ENCODE results near the gene FLT3LG.

DNA sequence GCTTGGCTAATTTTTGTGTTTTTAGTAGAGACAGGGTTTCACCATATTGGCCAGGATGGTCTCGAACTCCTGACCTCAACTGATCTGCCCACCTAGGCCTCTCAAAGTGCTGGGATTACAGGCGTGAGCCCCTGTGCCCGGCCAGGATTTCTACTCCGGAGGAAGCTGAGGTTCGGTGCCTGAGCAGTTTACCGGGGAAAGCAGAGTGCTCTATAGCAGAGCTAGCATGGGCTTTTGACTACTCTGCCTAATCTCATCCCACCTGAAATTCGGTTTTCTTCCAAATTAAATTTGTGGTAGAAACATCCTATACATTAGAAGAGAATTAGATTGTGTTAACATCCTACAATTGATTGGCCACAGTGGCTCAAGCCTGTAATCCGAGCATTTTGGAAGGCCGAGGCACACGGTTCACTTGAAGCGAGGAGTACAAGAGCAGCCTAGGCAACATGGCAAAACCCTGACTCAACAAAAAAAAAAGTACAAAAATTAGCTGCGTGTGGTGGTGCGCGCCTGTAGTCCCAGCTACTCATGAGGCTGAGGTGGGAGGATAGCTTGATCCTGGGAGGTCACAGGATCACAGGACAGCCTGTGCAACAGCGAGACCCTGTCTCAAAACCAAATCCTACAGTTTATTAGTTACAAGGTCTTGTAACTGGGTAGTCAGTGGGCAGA lies 15.0 kb downstream of the FLT3LG start:
- TF ChIP-seq, protein P1, sequence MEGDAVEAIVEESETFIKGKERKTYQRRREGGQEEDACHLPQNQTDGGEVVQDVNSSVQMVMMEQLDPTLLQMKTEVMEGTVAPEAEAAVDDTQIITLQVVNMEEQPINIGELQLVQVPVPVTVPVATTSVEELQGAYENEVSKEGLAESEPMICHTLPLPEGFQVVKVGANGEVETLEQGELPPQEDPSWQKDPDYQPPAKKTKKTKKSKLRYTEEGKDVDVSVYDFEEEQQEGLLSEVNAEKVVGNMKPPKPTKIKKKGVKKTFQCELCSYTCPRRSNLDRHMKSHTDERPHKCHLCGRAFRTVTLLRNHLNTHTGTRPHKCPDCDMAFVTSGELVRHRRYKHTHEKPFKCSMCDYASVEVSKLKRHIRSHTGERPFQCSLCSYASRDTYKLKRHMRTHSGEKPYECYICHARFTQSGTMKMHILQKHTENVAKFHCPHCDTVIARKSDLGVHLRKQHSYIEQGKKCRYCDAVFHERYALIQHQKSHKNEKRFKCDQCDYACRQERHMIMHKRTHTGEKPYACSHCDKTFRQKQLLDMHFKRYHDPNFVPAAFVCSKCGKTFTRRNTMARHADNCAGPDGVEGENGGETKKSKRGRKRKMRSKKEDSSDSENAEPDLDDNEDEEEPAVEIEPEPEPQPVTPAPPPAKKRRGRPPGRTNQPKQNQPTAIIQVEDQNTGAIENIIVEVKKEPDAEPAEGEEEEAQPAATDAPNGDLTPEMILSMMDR (conservative IDR thresholded peaks at IDR 0.05; ENCODE audit: low read depth in 2 of 2), result no peak
- TF ChIP-seq EZH2phosphoT487 (IDR thresholded peaks at IDR 0.05; ENCODE audit: unreplicated experiment) (no peak), CREB1 (CRISPR knock-in tag; IDR thresholded peaks at IDR 0.05; ENCODE audit: low read depth) (no peak), EZH2 (IDR thresholded peaks at IDR 0.05; ENCODE audit: low read depth, unreplicated experiment) (no peak), POLR2AphosphoS5 (IDR thresholded peaks at IDR 0.05; ENCODE audit: low read depth) (peak; percentile 19; the same call in 1 of the 2 replicates), ZNF114 (CRISPR knock-in tag; IDR thresholded peaks at IDR 0.05) (no peak)
- TF ChIP-seq, protein P2, sequence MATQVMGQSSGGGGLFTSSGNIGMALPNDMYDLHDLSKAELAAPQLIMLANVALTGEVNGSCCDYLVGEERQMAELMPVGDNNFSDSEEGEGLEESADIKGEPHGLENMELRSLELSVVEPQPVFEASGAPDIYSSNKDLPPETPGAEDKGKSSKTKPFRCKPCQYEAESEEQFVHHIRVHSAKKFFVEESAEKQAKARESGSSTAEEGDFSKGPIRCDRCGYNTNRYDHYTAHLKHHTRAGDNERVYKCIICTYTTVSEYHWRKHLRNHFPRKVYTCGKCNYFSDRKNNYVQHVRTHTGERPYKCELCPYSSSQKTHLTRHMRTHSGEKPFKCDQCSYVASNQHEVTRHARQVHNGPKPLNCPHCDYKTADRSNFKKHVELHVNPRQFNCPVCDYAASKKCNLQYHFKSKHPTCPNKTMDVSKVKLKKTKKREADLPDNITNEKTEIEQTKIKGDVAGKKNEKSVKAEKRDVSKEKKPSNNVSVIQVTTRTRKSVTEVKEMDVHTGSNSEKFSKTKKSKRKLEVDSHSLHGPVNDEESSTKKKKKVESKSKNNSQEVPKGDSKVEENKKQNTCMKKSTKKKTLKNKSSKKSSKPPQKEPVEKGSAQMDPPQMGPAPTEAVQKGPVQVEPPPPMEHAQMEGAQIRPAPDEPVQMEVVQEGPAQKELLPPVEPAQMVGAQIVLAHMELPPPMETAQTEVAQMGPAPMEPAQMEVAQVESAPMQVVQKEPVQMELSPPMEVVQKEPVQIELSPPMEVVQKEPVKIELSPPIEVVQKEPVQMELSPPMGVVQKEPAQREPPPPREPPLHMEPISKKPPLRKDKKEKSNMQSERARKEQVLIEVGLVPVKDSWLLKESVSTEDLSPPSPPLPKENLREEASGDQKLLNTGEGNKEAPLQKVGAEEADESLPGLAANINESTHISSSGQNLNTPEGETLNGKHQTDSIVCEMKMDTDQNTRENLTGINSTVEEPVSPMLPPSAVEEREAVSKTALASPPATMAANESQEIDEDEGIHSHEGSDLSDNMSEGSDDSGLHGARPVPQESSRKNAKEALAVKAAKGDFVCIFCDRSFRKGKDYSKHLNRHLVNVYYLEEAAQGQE (IDR thresholded peaks at IDR 0.05; ENCODE audit: unreplicated experiment), result no peak
- TF ChIP-seq, protein P3, sequence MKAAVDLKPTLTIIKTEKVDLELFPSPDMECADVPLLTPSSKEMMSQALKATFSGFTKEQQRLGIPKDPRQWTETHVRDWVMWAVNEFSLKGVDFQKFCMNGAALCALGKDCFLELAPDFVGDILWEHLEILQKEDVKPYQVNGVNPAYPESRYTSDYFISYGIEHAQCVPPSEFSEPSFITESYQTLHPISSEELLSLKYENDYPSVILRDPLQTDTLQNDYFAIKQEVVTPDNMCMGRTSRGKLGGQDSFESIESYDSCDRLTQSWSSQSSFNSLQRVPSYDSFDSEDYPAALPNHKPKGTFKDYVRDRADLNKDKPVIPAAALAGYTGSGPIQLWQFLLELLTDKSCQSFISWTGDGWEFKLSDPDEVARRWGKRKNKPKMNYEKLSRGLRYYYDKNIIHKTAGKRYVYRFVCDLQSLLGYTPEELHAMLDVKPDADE (IDR thresholded peaks at IDR 0.05), result no peak
